GM19455 (cell line): ENCODE results near the gene FSD1L.

Experiments
- ATAC-seq: cut with Tn5 transposase; IDR thresholded peaks from one replicate; pipeline ENCODE4 v1.9.1; 2021; ENCODE audit not compliant: unreplicated experiment

Gene FSD1L

DNA sequence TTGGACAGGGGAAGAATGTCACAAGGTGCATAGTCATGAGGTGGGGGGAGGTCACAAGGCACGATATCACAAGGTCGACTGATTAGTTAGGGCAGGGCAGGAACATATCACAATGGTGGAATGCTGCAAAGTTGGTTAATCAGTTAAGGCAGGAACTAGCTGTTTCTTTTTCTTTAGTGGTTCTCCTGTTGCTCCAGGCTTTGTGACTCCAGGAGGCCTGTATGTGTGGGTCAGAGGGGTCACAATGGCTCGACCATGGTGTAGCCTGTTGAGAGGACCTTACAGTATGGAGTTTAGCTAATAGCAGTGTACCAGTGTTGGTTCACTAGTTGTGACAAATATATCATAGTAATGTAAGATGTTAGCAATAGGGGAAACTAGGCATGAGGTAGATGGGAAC lies 12.4 kb upstream of the FSD1L start:
- ATAC-seq: no peak

DNA sequence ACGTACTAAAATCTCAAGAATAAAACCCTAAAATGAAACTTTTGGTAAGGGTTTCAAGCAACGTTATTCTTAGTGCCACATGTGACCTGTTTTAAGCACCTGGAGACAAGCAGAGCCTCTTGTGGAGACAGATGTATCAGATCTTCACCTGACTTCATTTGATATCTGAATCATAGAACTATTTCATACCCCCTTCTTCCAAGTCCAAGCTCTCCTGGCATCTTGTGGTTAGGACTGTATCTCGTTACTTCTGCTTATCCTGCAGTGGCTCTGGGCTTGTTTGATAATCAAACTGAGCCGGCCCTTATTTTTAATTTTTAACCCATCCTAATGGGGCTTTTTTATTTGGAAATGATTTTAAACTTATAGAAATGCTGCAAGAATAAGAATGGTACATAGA lies 11.1 kb upstream of the FSD1L start:
- ATAC-seq: no peak

DNA sequence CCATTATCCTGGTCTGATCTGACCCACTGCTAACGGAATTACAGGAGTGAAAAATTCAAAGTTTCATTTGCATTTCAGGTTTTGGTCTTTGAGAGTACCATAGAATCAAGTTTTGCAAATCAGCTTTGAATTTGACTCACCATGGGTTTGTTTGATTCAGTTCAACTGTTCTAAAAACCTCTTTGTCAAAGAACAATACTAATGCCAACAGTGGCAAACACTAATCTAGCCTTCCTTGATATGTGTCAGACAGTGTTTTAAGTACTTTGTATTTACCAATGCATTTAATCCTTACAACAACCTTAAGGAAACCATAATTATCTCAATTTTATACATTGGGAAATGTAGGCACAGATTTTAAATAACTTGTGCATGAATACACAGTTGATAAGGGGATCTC lies 10.1 kb upstream of the FSD1L start:
- ATAC-seq: no peak

DNA sequence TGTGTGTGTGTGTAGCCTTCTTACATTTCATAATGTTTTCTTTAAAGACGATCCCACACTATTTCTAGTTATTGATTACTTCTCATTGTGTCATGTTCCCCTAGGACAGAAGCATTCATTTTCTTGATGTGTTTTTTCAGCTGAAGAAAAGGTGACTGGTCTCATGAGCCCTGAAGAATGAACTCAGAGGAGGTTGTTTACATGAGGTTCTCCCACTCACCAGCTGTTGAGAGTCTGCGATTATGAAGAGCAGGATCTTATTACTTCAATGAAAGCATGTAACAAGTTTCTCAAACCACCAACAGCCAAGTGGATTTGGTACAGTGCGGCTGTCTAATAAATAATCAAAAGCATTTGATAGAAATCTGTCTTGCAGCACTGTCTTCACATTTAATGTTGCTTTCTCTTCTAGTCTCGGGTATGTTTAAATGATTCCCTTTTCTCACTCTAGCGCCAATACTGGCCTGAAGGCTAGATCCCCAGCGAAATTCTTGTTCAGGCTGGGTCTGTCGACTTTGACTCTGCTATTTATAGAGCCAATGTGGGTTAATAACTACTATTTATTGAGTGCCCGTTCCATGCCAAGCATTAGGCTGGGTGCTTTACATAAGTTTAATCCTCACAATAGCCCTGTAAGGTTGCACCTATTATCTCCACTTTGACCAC lies 9.6 kb upstream of the FSD1L start:
- ATAC-seq: no peak

DNA sequence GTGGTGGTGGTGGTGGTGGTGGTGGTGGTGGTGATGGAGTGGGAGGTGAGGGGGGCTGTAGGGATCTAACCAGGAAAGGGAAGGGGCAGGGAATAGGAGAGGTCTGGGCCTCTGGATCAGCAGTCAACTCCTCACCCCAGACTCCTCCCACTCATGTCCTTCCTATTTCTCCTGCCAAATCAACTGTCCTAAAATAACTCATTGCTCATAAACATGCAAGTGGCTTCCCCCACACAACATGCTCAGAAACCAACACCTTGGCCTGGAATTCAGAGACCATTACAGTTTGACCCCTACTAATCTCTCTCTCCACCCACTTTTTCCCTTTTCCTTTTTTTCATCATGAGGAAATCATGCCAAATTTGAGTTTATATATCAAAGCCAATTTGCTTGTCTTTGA lies 8.4 kb upstream of the FSD1L start:
- ATAC-seq: no peak

DNA sequence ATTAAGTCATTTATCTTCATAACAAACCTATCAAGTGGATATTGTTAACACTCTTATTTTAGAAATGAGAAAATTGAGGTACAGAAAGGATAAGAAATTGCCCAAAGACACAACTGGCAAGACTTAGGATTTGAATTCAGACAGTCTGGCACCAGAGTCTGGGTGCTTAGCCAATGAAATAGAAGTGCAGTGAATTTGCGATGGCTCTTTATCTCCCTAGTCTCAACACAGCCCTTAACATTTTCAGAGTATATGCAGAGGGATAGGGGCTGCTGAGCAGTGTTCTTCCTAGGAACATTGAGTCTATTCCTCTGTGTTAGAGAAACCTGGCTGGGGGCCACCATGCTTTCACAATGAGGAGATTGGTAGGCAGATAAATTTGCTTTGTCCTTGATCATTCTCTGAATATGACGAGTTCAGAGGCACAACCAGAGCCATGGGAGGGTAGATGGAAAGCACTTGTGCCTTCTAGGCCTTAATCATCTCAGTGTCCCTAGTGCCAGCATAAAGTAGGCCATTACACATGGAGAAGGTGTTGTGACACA lies 6.1 kb upstream of the FSD1L start:
- ATAC-seq: no peak

DNA sequence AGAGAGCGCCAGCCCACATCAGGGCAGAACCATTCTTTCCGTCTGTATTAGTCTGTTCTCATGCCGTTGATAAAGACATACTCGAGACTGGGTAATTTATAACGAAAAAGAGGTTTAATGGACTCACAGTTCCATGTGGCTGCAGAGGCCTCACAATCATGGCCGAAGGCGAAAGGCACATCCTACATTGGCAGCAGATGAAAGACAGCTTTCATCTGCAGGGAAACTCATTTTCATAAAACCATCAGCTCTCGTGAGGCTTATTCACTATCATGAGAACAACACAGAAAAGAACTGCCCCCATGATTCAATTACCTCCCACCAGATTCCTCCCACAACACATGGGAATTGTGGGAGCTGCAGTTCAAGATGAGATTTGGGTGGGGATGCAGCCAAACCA lies 4.7 kb upstream of the FSD1L start:
- no peak for ATAC-seq

DNA sequence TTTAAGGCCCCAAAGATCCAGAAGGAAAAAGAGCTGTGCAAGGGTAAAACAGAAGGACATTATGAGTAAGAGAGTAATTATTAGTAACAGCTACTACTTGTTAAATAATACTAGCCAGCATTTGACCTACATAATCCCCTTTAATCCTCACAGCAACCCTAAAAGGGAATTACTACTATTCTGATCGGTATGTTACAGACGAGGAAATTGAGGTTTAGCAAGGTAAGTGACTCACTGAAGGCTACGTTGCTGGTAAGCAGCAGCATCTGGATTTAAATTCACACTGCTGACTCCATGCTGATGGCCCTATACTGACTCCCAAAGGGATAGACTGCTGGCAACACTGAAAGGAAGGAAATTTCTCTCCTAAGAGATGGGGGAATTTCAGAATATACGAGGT lies 3.7 kb upstream of the FSD1L start:
- no peak for ATAC-seq

DNA sequence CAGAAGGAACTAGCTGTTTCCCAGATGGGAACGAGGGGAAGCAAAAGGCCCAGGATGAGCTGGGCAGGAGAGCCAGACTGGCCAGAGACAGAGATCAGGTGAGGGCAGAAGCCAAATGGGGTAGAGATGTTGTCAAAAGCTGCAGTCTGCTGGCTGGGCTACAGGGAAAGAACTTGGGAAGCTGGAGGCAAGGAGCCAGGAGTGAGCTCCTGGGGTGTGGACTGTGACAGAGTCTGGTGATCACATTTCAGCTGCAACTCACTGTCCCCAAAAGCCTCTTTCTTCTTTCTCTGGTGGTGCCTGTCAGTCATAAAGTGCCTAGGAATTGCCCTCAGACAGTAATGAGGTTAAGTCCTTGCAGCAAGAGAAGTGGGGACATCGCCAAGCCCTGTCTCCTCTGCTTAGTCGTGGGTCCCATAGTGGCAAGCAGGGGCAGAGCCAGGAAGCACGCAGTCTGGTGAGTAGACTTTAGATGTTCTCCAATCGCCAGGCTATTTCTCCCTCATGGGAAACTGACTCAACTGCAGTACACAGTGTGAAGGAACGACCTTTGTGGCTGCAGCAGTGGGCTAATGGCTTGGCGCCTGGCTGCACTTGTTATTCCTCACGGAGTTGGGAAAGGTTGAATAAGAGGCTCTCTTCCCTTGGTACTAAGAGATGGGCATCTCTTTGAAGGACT lies 2.5 kb upstream of the FSD1L start:
- no peak for ATAC-seq

DNA sequence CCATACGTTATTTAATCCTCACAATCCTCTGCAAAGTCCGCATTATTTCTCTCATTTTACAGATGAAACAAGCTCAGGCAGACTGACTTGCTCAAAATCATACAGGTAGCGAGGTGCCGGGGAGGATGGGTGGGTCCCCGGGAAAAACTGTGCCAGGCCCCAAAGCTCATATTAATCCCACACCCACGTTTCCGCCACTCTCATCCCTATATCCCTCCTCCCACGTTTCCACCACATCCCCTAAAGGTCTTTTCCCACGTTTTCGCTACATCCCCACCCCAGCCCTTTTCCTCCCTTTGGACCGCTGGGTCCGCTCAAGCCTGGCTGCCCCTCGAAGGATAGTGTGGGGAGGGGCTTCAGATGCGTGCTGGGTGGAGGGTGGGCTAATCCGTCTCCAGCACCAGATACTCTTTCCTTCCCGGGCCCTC lies 434 bp upstream of the FSD1L start:
- ATAC-seq: no peak

DNA sequence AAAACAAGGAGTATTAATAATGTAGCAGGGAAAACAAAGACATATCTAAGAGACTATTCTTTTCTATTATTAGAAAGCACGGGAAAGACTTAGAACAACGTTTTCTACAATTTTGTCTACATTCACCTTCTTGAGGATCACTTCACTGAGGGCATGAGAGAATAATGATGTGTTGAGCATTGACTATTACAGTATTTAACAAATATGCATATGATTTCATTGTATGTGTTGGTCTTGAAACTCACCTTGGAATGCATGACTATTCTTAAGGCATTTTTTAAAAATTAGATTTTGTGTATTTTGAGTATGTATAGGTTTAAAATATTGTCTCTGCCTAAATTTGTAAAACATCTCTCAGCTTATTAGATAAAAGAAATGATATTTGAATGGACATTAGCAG lies 1.2 kb downstream of the FSD1L start:
- no peak for ATAC-seq

DNA sequence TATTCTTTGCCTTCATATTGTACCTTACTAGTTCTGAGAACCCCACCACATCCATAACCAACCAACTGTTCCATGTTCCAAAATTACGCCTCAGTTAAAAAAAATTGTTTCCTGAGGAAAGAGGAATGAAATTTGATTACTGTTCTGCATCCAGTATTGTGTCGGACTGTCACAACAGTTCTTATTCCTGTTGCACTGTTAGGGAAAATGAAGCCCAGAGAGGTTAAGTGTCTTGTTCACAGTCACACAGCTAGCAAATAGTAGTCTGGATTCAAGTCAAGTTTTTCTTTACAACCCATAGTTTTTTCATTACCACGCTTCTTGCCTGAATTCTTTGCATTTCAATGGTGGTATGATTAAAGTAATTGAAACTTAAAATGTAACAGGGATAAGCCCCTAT lies 4.4 kb downstream of the FSD1L start:
- ATAC-seq: no peak

DNA sequence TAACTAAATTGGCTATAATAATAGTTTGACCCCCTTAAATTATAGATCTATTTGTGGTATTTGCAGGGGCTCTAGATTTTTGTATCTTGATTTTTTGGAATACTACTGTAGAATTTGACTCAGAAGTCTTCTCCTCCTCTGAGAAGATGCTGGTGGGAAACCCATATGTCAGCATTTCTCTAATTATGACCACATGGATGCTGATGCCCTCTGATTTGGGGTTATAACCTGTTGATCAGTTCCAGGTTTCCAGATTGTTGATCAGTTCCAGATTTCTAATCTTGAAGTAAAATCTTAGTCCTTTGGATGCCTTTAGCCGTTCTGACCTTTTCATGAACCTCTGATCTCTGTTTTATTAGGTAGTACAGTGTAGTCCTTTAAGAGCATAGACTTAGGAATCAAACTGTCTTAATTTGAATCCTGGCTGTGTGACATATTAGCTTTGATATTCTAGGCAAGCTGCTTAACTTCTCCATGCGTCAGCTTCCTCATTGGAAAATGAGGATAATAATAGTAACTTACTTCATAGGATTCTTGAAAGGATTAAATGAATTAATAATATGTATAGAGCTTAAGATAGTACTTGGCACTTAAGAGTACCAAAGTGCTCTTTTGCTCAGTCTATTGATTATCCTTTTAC lies 8.1 kb downstream of the FSD1L start:
- no peak for ATAC-seq

DNA sequence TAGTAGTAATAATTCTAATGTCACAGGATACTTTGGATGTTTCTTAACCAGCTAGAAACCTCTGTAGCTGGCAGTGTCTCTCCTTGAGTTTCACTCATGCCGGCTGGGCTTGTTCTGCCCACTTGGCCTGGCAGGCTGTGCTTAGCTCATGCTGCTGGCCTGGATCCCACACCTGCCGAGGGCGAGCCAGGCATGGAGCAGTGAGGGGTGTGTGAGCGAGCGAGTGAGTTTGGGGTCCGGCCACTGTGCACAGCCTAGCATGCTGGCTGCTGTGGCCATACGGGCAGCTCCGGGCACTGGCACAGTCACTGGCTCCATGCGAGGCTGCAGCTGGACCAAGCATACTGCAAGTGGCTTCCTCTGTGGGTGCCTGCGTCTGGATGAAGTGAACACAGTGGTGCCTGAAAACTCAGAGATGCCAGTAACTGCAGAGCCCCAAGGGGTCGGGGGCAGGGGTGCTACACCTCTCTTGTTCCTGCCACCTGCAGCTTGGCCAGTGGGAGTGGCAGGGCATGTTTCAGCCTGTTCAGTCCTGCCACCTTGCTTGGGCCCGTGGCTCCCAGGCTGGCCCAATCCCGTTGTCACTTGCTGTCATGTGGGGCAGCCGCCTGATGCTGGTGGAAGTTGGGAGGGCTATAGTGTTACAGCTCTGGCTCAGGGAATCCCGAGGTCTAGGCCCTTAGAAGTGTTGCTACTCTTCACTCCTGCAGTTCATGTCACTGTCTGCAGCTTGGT lies 9.9 kb downstream of the FSD1L start:
- ATAC-seq: no peak

DNA sequence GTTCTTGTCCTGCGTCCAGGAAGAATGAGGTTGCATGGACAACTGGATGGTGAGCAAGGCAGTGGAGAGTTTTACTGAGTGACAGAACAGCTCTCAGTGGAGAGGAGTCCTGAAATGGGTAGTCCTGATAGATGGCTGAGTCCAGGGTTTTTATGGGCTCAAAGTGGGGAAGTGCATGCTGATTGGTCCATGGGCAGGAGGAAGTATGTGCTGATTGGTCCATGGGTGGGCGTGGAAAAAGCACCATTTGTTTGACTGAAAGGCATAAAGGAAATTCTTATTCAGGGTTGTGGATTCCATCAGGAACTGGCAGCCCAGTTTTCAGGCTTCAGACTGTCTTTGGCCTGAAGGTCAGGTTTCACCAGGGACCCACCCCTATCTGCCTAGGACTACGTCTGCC lies 10.6 kb downstream of the FSD1L start:
- no peak for ATAC-seq

DNA sequence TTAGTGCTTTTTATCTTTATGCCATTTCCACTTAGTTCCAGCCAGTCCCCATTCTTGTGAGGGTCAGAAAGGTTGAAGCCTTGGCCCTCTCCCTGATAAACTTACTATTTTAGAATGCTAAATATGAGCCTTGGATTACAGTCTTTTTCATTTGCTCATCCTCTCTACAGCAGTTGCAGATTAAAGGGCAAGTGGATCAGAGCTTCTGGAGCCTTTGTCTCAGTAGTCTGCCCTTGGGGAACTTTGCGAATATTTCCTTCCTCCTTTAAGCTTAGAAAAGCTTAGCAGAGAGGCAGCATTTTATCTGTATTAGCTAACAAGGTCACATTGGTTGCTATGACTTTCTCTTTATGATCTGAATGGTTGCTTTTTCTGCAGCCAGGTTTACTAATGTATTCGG lies 11.5 kb downstream of the FSD1L start:
- no peak for ATAC-seq

DNA sequence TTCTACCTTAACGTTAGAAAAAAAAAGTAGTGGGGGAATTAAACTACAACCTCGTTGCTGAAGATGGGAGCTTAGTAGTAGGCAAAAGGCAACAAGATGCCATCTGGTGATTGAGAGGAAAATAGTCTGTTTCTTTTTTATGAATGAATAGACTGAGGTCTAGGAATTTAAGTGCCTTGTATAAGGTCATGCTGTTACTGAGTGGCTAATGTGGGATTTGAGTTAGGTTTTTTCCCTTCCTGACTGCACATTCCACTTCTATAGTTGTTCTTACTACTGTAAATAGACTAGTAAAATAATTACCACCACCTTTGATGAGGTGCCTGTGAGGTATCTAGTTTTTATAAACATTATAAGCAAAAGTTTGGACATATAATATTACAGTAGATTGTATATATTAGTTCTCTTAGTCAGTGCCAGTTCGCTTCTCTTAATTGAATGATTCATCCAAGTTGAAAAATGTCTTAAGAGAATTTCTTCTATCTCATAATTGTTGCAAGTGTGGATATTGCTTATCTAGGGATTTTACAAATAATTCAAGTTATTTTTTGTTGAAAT lies 19.1 kb downstream of the FSD1L start:
- no peak for ATAC-seq

DNA sequence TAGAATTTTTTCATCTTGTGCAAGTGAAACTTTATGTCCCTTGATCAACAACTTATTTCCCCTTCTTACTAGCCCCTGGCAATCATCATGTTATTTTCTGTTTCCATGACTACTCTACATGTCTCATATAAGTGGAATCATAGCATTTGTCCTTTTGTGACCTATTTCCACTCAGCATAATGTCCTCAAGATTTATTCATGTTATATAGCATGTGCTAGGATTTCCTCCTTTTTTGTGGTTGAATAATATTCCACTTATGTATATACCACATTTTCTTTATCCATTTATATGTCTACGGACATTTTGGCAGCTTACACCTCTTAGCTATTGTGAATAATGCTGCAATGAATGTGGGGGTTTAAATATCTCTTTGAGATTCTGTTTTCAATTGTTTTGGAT lies 21.0 kb downstream of the FSD1L start:
- ATAC-seq: no peak

DNA sequence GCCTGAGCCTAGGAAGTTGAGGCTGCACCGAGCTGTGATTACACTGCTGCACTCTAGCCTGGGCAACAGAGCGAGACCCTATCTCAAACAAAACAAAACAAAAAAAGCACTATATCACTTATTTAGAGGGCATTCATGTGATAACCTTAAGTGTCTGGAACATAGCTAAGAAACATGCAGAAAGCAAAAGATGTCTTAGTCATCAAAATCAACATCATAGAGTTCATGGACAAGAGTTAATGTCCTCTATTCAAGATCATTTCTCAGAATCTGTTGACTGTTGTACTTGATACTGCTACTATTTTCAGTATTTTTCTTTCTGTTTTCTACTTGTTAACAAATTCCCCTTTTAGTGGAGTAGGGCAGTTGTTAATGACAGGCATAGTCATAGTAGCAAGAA lies 25.4 kb downstream of the FSD1L start:
- no peak for ATAC-seq

DNA sequence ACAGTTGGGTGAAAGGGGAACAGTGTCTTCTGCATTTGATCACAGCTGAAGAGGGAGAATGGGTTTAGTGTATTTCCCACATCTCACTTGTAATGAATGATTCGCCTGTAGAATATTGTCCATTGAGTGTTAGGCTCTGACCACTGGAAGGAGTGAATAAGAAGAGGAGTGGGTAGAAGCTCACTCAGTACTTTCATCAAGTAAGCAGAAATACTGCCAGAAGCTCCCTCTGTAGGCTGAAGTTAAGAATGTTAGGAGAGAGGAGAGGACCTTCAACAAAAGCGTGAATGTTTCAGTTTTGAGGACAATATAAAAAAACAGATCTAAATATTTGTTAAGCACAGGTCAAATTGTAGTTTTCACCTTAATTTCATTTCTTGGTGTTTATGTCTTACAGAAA lies 27.5 kb downstream of the FSD1L start:
- ATAC-seq: no peak

DNA sequence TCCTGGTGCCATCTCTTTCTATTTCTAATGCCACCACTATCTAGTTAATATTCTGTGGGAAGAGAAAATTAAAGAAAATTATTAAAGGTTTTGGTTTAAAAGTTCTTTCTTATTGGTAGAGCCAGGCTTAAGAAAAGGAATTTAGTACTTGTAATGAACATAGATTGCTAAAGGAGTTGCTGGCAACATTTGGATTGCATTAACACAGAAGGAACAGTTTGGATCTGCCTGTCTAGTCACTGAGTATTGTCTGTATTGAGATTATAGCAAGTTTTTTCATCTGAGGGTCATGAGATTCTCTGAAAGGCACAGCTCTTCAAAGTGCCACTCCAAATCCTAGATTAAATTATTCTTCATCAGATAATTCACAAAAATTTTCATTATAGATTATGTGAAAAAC lies 32.0 kb downstream of the FSD1L start:
- ATAC-seq: no peak
